Measurements from ENCODE around the gene ARHGEF25. TPM values are rescaled to one million over a fixed set of nuclear protein-coding genes. Genes with fewer than 3 reads are reported as not detected.

The ARHGEF25 gene
- total and polyA plus RNA-seq, 2 of the 13 experiments (the other 11 are each of a cell fraction or from before 2014, with no cell fraction given): 11.5 to 12.5 TPM

DNA sequence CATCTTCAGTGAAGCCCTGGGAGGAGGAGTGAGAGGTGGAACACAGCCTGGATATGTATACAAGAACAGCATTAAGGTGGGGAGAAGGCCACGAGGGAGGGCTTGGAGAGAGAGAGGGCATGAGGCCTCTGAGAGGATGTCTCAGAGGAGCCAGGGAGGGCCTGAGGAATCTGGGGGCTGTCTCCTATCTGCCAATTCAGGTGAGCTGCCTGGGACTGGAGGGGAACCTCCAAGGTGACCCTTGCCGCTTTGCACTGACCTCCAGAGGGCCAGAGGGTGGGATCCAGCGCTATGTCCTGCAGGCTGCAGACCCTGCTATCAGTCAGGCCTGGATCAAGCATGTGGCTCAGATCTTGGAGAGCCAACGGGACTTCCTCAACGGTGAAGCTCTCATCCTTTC, 4.4 kb downstream of the ARHGEF25 start:
- Histone ChIP-seq H3K9me3 (ENCODE audit: low read length) (no peaks in the 10 kb centered on the region), H3K4me1 (ENCODE audit: insufficient read depth, low read length) (peaks cover 44% of the 10 kb centered on the region), H3K79me2 (ENCODE audit: insufficient read depth, low read length) (no peaks in the 10 kb centered on the region), H3K4me2 (ENCODE audit: low read depth, low read length) (no peak overlapping the region), H3K4me3 (replicated peaks in 1 of 3; ENCODE audit: insufficient read depth in 1 of 3, low read depth in 2 of 3, low read length in 3 of 3) (no peak overlapping the region), H3K9ac (ENCODE audit: insufficient read depth, low read depth, low read length) (no peak overlapping the region), H4K20me1 (ENCODE audit: insufficient read depth, low read length) (no peaks in the 10 kb centered on the region), H3K36me3 (replicated peaks in 1 of 2; ENCODE audit: control insufficient read depth in 1 of 2, insufficient read depth in 2 of 2, low read length in 2 of 2) (no peaks in the 10 kb centered on the region), H3K27me3 (ENCODE audit: control insufficient read depth in 1 of 2, insufficient read depth in 2 of 2, low read length in 2 of 2) (peaks cover 7 to 21% of the 10 kb centered on the region in 2 experiments), H3K27ac (ENCODE audit: extremely low read length, insufficient read depth, low read length) (no peak overlapping the region), H2AFZ (ENCODE audit: low read length) (no peak overlapping the region)
- ChIA-PET POLR2A (interaction anchor here (1.4 kb wide), 1 partner anchor 36 kb away, joined by 3 read pairs; no protein-coding TSS in a partner anchor), CTCF (ENCODE audit: low intra/inter-chr PET ratio, low total read pairs) (no interaction called here)
- no peak for ATAC-seq
- in situ Hi-C loops (cut with HindIII; ENCODE audit: extremely low pct_ligation_motif_present, low pct_unique_long_range_greater_than_20kb): no loop called here
- no peak for FAIRE-seq
- no TSS peak for BruUV-seq (replicated peaks)
- 45% methylated on average over 3 of the region's 5 CpGs for WGBS (ENCODE audit: low lambda C conversion rate)
- intact Hi-C loops (cut with micrococcal nuclease; ENCODE audit: unreplicated experiment): no loop called here
- TF ChIP-seq ZNF20 (CRISPR knock-in tag; IDR thresholded peaks at IDR 0.05) (no peak), ZNF24 (IDR thresholded peaks at IDR 0.05) (no peak), ZFY (CRISPR knock-in tag; IDR thresholded peaks at IDR 0.05) (no peak), CREB3 (CRISPR knock-in tag; IDR thresholded peaks at IDR 0.05) (no peak), ATF7-NPFF (CRISPR knock-in tag; IDR thresholded peaks at IDR 0.05; ENCODE audit: low read depth) (no peak), RFXANK (CRISPR knock-in tag; IDR thresholded peaks at IDR 0.05) (no peak), CENPT (CRISPR knock-in tag; IDR thresholded peaks at IDR 0.05; ENCODE audit: low read depth) (no peak), SOX13 (IDR thresholded peaks at IDR 0.05) (no peak), SOX13 (CRISPR knock-in tag; conservative IDR thresholded peaks at IDR 0.05 in 1 of 2, IDR thresholded peaks at IDR 0.05 in 1 of 2) (no peak), ZBTB21 (CRISPR knock-in tag; IDR thresholded peaks at IDR 0.05) (no peak), HOXA5 (CRISPR knock-in tag; IDR thresholded peaks at IDR 0.05) (no peak), ARNT (IDR thresholded peaks at IDR 0.05) (no peak), ZNF337 (CRISPR knock-in tag; IDR thresholded peaks at IDR 0.05; ENCODE audit: borderline replicate concordance, low read depth) (no peak), ZNF234 (CRISPR knock-in tag; conservative IDR thresholded peaks at IDR 0.05) (no peak), NAIF1 (CRISPR knock-in tag; IDR thresholded peaks at IDR 0.05; ENCODE audit: borderline replicate concordance) (no peak), ZNF124 (CRISPR knock-in tag; IDR thresholded peaks at IDR 0.05) (no peak), HOXA7 (CRISPR knock-in tag; IDR thresholded peaks at IDR 0.05) (no peak), ZNF296 (CRISPR knock-in tag; conservative IDR thresholded peaks at IDR 0.05) (no peak), PHB2 (IDR thresholded peaks at IDR 0.05; ENCODE audit: partially characterized antibody) (no peak)
- TF ChIP-seq, protein P1, sequence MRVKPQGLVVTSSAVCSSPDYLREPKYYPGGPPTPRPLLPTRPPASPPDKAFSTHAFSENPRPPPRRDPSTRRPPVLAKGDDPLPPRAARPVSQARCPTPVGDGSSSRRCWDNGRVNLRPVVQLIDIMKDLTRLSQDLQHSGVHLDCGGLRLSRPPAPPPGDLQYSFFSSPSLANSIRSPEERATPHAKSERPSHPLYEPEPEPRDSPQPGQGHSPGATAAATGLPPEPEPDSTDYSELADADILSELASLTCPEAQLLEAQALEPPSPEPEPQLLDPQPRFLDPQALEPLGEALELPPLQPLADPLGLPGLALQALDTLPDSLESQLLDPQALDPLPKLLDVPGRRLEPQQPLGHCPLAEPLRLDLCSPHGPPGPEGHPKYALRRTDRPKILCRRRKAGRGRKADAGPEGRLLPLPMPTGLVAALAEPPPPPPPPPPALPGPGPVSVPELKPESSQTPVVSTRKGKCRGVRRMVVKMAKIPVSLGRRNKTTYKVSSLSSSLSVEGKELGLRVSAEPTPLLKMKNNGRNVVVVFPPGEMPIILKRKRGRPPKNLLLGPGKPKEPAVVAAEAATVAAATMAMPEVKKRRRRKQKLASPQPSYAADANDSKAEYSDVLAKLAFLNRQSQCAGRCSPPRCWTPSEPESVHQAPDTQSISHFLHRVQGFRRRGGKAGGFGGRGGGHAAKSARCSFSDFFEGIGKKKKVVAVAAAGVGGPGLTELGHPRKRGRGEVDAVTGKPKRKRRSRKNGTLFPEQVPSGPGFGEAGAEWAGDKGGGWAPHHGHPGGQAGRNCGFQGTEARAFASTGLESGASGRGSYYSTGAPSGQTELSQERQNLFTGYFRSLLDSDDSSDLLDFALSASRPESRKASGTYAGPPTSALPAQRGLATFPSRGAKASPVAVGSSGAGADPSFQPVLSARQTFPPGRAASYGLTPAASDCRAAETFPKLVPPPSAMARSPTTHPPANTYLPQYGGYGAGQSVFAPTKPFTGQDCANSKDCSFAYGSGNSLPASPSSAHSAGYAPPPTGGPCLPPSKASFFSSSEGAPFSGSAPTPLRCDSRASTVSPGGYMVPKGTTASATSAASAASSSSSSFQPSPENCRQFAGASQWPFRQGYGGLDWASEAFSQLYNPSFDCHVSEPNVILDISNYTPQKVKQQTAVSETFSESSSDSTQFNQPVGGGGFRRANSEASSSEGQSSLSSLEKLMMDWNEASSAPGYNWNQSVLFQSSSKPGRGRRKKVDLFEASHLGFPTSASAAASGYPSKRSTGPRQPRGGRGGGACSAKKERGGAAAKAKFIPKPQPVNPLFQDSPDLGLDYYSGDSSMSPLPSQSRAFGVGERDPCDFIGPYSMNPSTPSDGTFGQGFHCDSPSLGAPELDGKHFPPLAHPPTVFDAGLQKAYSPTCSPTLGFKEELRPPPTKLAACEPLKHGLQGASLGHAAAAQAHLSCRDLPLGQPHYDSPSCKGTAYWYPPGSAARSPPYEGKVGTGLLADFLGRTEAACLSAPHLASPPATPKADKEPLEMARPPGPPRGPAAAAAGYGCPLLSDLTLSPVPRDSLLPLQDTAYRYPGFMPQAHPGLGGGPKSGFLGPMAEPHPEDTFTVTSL (CRISPR knock-in tag; IDR thresholded peaks at IDR 0.05; ENCODE audit: borderline replicate concordance): no peak
- DNase-seq (ENCODE audit: low spot score): no peak
